Spleen (tissue), 11 donors: Measurements from ENCODE around the gene GRIK4. TPM values are rescaled to one million over a fixed set of nuclear protein-coding genes. Genes with fewer than 3 reads are reported as not detected.

Source experiments
- DNase-seq: peaks from one replicate; pipeline ENCODE4 v3.0.0-alpha.2; 2020
- H3K27ac ChIP-seq, 8 donors: fragments of 200-600 bp; sonication (generic) in 7 of 8; 1 replicate in 4 of 8; 2 replicates in 4 of 8; pipeline versions ENCODE4 v1.5.0 to v1.8.0; 2016 to 2021; ENCODE audit warnings: inconsistent platforms in 4 of 8, mild to moderate bottlenecking in 4 of 8, moderate library complexity in 1 of 8
- H3K27me3 ChIP-seq, 7 donors: fragments of 200-600 bp; sonication (generic) in 6 of 7; replicated peaks in 1 of 7; 1 replicate in 4 of 7; 2 replicates in 3 of 7; pipeline versions ENCODE4 v1.5.0 to v1.8.0; 2016 to 2021; ENCODE audit warnings: inconsistent platforms in 3 of 7, mild to moderate bottlenecking in 1 of 7
- H3K36me3 ChIP-seq, 6 donors: fragments of 200-600 bp; sonication (generic) in 5 of 6; 1 replicate in 4 of 6; 2 replicates in 2 of 6; pipeline versions ENCODE4 v1.5.0 to v1.8.0; 2016 to 2021; ENCODE audit warnings: inconsistent platforms in 2 of 6
- H3K4me1 ChIP-seq, 6 donors: fragments of 200-600 bp; sonication (generic) in 5 of 6; 1 replicate in 3 of 6; 2 replicates in 3 of 6; pipeline versions ENCODE4 v1.5.0 to v1.8.0; 2016 to 2021; ENCODE audit warnings: inconsistent platforms in 3 of 6
- H3K4me3 ChIP-seq, 8 donors: fragments of 200-600 bp; sonication (generic) in 7 of 8; 1 replicate in 4 of 8; 2 replicates in 4 of 8; pipeline versions ENCODE4 v1.5.0 to v1.8.0; 2016 to 2021; ENCODE audit warnings: inconsistent platforms in 4 of 8, mild to moderate bottlenecking in 4 of 8, moderate library complexity in 2 of 8
- H3K9me3 ChIP-seq, 8 donors: fragments of 200-600 bp; sonication (generic) in 7 of 8; 1 replicate in 4 of 8; 2 replicates in 4 of 8; pipeline versions ENCODE4 v1.5.0 to v1.8.0; 2016 to 2021; ENCODE audit warnings: inconsistent platforms in 4 of 8
- POLR2A ChIP-seq, 3 donors: fragments of 450-650 bp; IDR thresholded peaks; one replicate each; pipeline ENCODE4 v1.5.1; 2017; ENCODE audit warnings: antibody characterized with exemption in 3 of 3, mild to moderate bottlenecking in 1 of 3
- POLR2AphosphoS5 ChIP-seq, 3 donors: sonication (generic); formaldehyde crosslinking; IDR thresholded peaks; one replicate each; pipeline ENCODE4 v1.5.1; 2017; ENCODE audit warnings: antibody characterized with exemption in 3 of 3
- WGBS, 5 donors: extraction: QIAGEN DNeasy Blood & Tissue Kit in 3 of 5; methylation state at CpG; one replicate each; pipeline versions ENCODE4 v1.1.5 to v1.1.7; 2013 to 2018; 5-methylcytosine and 5-hydroxymethylcytosine counted together
- intact Hi-C: fragments of 100-400 bp; cut with DNase I; formaldehyde crosslinking; loops from one replicate; pipeline ENCODE4 v1.15.0; 2023; ENCODE audit warnings: low total_unique reads
- polyA plus RNA-seq, 3 donors: library from polyadenylated mRNA; stranded (reverse); fragments of 200-250 nt; gene quantifications; one replicate each; pipeline ENCODE4 v1.2.1, GENCODE V29; 2013
- total RNA-seq, 7 donors: library from RNA; depleted of rRNA in 3 of 7; stranded (reverse); fragments of >200 nt in 3 of 7; fragmentation: NEBNext Ultra II Directional in 4 of 7; extraction: Animal tissue kit (Norgen Biotek cat#: 25700) in 4 of 7; gene quantifications; one replicate each; pipeline versions ENCODE4 v1.1.0 to v1.2.1, GENCODE V29; 2016 to 2021
- TF ChIP-seq, protein P1 (sequence below), 11 experiments: fragments of 200-600 bp in 7 of 11; fragments of 450-650 bp in 4 of 11; sonication (generic) in 4 of 11; IDR thresholded peaks in 8 of 11; conservative IDR thresholded peaks in 3 of 11; 1 replicate in 7 of 11; 2 replicates in 4 of 11; pipeline versions ENCODE4 v1.4.0 to v1.8.0; 2016 to 2021; ENCODE audit warnings: antibody characterized with exemption in 11 of 11, inconsistent platforms in 4 of 11, mild to moderate bottlenecking in 1 of 11
- donor health status: healthy with polysubstance abuse.
- donor health status: DM: no; HTN: no; CAD: no; lungs with moderate emphysema.
- donor health status: DM: no; HTN: no; CAD: no.
- donor health status: Bipolar disorder and iron deficiency.
- donor health status: healthy.
- donor health status: DM: no; HTN: no; CAD: no.
- donor health status: DM: yes; HTN: yes; CAD: no.

Gene GRIK4
- total and polyA plus RNA-seq, 10 donors, result 0.04 to 2.4 (median 0.59) TPM

GRCh38 chr11:120482149-120482548 lies 29.4 kb upstream of the GRIK4 start:
- DNase-seq, result no peak
- H3K4me1 ChIP-seq, result no peaks in the 10 kb centered on the region
- TF ChIP-seq, protein P1, sequence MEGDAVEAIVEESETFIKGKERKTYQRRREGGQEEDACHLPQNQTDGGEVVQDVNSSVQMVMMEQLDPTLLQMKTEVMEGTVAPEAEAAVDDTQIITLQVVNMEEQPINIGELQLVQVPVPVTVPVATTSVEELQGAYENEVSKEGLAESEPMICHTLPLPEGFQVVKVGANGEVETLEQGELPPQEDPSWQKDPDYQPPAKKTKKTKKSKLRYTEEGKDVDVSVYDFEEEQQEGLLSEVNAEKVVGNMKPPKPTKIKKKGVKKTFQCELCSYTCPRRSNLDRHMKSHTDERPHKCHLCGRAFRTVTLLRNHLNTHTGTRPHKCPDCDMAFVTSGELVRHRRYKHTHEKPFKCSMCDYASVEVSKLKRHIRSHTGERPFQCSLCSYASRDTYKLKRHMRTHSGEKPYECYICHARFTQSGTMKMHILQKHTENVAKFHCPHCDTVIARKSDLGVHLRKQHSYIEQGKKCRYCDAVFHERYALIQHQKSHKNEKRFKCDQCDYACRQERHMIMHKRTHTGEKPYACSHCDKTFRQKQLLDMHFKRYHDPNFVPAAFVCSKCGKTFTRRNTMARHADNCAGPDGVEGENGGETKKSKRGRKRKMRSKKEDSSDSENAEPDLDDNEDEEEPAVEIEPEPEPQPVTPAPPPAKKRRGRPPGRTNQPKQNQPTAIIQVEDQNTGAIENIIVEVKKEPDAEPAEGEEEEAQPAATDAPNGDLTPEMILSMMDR (IDR thresholded peaks at IDR 0.05 in 8 of 11, conservative IDR thresholded peaks at IDR 0.05 in 3 of 11), result no peak
- TF ChIP-seq POLR2A (IDR thresholded peaks at IDR 0.05), result no peak
- TF ChIP-seq POLR2AphosphoS5 (IDR thresholded peaks at IDR 0.05), result no peak
- intact Hi-C loops, result no loop called here
- no peak overlapping the region for H3K4me3 ChIP-seq
- no peaks in the 10 kb centered on the region for H3K9me3 ChIP-seq
- 85 to 100% (median 90%) methylated on average over 6 of the region's 6 CpGs for WGBS, 5 donors
- peaks cover 0 to 95% (median 53%) of the 10 kb centered on the region in 6 donors for H3K36me3 ChIP-seq
- H3K27me3 ChIP-seq, result no peaks in the 10 kb centered on the region
- no peak overlapping the region for H3K27ac ChIP-seq

DNA sequence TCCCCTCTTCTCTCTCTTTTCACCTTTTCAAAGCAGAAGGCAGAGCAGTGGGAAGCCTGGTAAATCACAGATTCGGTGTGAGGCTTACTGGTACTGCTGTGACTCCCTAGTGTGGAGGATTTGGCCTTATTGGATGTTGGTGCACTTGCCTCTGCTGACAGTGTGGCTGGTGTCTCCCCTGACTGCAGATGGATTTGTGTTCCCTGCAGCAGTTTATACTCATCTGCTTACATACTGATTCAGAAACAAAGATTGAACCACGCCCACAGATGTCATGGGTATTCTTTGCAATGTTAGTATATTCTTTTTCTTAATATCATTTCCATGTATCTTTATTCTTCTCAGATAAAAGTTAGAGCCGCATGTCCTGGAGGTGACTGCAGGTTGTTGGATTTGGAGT lies 26.8 kb upstream of the GRIK4 start:
- 79 to 90% (median 89%) methylated on average over 3 of the region's 3 CpGs for WGBS, 5 donors
- no peaks in the 10 kb centered on the region for H3K9me3 ChIP-seq
- no peaks in the 10 kb centered on the region for H3K4me1 ChIP-seq
- intact Hi-C loops, result no loop called here
- no peak for DNase-seq
- no peak overlapping the region for H3K4me3 ChIP-seq
- H3K27me3 ChIP-seq, result no peaks in the 10 kb centered on the region
- H3K36me3 ChIP-seq, result peaks cover 0 to 69% (median 45%) of the 10 kb centered on the region in 6 donors
- TF ChIP-seq POLR2A (IDR thresholded peaks at IDR 0.05) (no peak), POLR2AphosphoS5 (IDR thresholded peaks at IDR 0.05) (no peak)
- TF ChIP-seq, protein P1 (IDR thresholded peaks at IDR 0.05 in 8 of 11, conservative IDR thresholded peaks at IDR 0.05 in 3 of 11), result no peak
- no peak overlapping the region for H3K27ac ChIP-seq

DNA sequence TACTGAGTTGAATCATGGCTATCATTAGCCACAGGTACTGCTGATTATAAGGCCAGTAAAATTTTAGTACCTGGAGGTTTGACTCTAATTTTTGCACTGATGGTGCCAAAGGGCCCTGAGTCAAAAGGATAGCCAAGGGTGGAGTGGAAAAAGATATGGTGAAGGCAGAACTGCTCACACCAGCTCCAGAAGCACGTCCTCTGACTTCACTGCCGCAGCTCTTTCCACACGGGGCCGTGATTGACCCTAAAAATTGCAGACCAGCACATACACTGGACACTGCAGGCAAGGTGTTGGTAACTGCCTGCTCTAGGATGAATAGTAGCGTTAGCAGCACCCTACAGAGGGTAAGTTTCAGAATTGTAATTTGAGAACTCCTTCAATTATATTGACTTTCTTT lies 25.4 kb upstream of the GRIK4 start:
- Histone ChIP-seq H3K36me3 (peaks cover 0 to 55% (median 38%) of the 10 kb centered on the region in 6 donors), H3K4me1 (no peaks in the 10 kb centered on the region), H3K4me3 (no peak overlapping the region), H3K9me3 (no peaks in the 10 kb centered on the region), H3K27ac (no peak overlapping the region), H3K27me3 (no peaks in the 10 kb centered on the region)
- 93 to 98% (median 96%) methylated on average over 5 of the region's 5 CpGs for WGBS, 5 donors
- DNase-seq, result no peak
- intact Hi-C loops, result no loop called here
- no peak for TF ChIP-seq POLR2A (IDR thresholded peaks at IDR 0.05)

- Histone ChIP-seq H3K4me1 (no peaks in the 10 kb centered on the region), H3K9me3 (no peaks in the 10 kb centered on the region), H3K4me3 (no peak overlapping the region), H3K27ac (no peak overlapping the region), H3K36me3 (peaks cover 0 to 18% (median 17%) of the 10 kb centered on the region in 6 donors), H3K27me3 (no peaks in the 10 kb centered on the region)
- no peak for DNase-seq
- 68 to 83% (median 76%) methylated on average over 1 of the region's 1 CpG for WGBS, 5 donors
- intact Hi-C loops, result no loop called here
- no peak for TF ChIP-seq POLR2A (IDR thresholded peaks at IDR 0.05)
- TF ChIP-seq POLR2AphosphoS5 (IDR thresholded peaks at IDR 0.05), result no peak
- TF ChIP-seq, protein P1 (IDR thresholded peaks at IDR 0.05 in 8 of 11, conservative IDR thresholded peaks at IDR 0.05 in 3 of 11), result no peak
Measured at GRCh38 chr11:120489799-120490198, 21.7 kb upstream of the GRIK4 start.

GRCh38 chr11:120492486-120492885 lies 19.1 kb upstream of the GRIK4 start:
- WGBS, 5 donors, result 61 to 77% (median 66%) methylated on average over 3 of the region's 3 CpGs
- intact Hi-C loops, result no loop called here

More at GRCh38 chr11:120492486-120492885, 19.1 kb upstream of the GRIK4 start:
- no peaks in the 10 kb centered on the region for H3K36me3 ChIP-seq
- H3K27me3 ChIP-seq, result no peaks in the 10 kb centered on the region
- H3K27ac ChIP-seq, result no peak overlapping the region
- TF ChIP-seq, protein P1 (IDR thresholded peaks at IDR 0.05 in 8 of 11, conservative IDR thresholded peaks at IDR 0.05 in 3 of 11), result no peak
- no peak for TF ChIP-seq POLR2AphosphoS5 (IDR thresholded peaks at IDR 0.05)
- TF ChIP-seq POLR2A (IDR thresholded peaks at IDR 0.05), result no peak
- no peaks in the 10 kb centered on the region for H3K9me3 ChIP-seq
- DNase-seq, result no peak
- H3K4me1 ChIP-seq, result no peaks in the 10 kb centered on the region
- H3K4me3 ChIP-seq, result no peak overlapping the region
